Neural cell (in vitro differentiated cells): ENCODE results near the gene GAS7.

ENCODE experiments used
- CTCF ChIP-seq: fragments of 450-650 bp; IDR thresholded peaks from 2 replicates; pipeline ENCODE4 v1.5.1; 2014; ENCODE audit warnings: antibody characterized with exemption, mild to moderate bottlenecking, moderate library complexity; ENCODE audit not compliant: poor library complexity, severe bottlenecking
- EP300 ChIP-seq: fragments of 450-650 bp; conservative IDR thresholded peaks from 2 replicates; pipeline ENCODE4 v1.6.1; 2014; ENCODE audit warnings: antibody characterized with exemption, mild to moderate bottlenecking, moderate library complexity; ENCODE audit not compliant: poor library complexity, severe bottlenecking
- EZH2 ChIP-seq: fragments of 200-600, 300-800 bp; shearing (Covaris generic), sonication (generic); IDR thresholded peaks from 2 replicates; pipeline ENCODE4 v1.6.1; 2014; ENCODE audit warnings: antibody characterized with exemption, low read length, borderline replicate concordance, mild to moderate bottlenecking; ENCODE audit not compliant: insufficient read depth, poor library complexity, severe bottlenecking
- MXI1 ChIP-seq: fragments of 450-650 bp; conservative IDR thresholded peaks from 2 replicates; pipeline ENCODE4 v1.6.1; 2014; ENCODE audit warnings: antibody characterized with exemption, mild to moderate bottlenecking; ENCODE audit not compliant: poor library complexity, severe bottlenecking
- POLR2AphosphoS5 ChIP-seq: IDR thresholded peaks from 2 replicates; pipeline ENCODE4 v1.6.1; 2012
- RAD21 ChIP-seq: fragments of 450-650 bp; conservative IDR thresholded peaks from 2 replicates; pipeline ENCODE4 v1.6.1; 2014; ENCODE audit warnings: antibody characterized with exemption, mild to moderate bottlenecking, moderate library complexity
- REST ChIP-seq: IDR thresholded peaks from 2 replicates; pipeline ENCODE4 v1.6.1; 2012; ENCODE audit warnings: borderline replicate concordance
- SMC3 ChIP-seq: fragments of 450-650 bp; conservative IDR thresholded peaks from 2 replicates; pipeline ENCODE4 v1.6.1; 2014; ENCODE audit warnings: antibody characterized with exemption, mild to moderate bottlenecking, moderate library complexity; ENCODE audit not compliant: poor library complexity
- TAF1 ChIP-seq: IDR thresholded peaks from 2 replicates; pipeline ENCODE4 v1.6.1; 2012; ENCODE audit warnings: low read depth

- TF ChIP-seq EZH2 (no peak), CTCF (no peak), POLR2AphosphoS5 (no peak), EP300 (no peak), RAD21 (no peak), MXI1 (no peak), REST (no peak), SMC3 (no peak), TAF1 (no peak)
These were observed 11.8 kb upstream of the GAS7 start for GRCh38 chr17:10210151-10210574.
